Calu3 (cell line): ENCODE data around the gene CACNA2D1. TPM values are rescaled to one million over a fixed set of nuclear protein-coding genes. Genes with fewer than 3 reads are reported as not detected.

Source experiments
- BruUV-seq: library from RNA; stranded (reverse); fragments of 400-500 nt; replicated peaks from 2 replicates; lab custom pipeline; 2021; lab: Mats Ljungman, UMichigan
- CTCF ChIA-PET: fragments of 300-600 bp; sonication (Branson Sonifier 250); formaldehyde crosslinking; loops from one replicate; lab custom pipeline; 2022; ENCODE audit warnings: antibody characterized with exemption; lab: Charles Lee
- DNase-seq: peaks from one replicate; pipeline ENCODE4 v3.0.0; 2022
- H3K27ac Mint-ChIP-seq: one replicate; pipeline ENCODE4 v1.8.0; 2022; ENCODE audit warnings: mixed read lengths; ENCODE audit not compliant: unreplicated experiment
- H3K27me3 Mint-ChIP-seq: one replicate; pipeline ENCODE4 v1.8.0; 2022; ENCODE audit warnings: mixed read lengths; ENCODE audit not compliant: unreplicated experiment
- H3K36me3 Mint-ChIP-seq: one replicate; pipeline ENCODE4 v1.8.0; 2022; ENCODE audit warnings: mild to moderate bottlenecking, moderate library complexity, mixed read lengths; ENCODE audit not compliant: insufficient read depth, unreplicated experiment
- H3K4me1 Mint-ChIP-seq: one replicate; pipeline ENCODE4 v1.8.0; 2022; ENCODE audit warnings: mild to moderate bottlenecking, low read depth, mixed read lengths; ENCODE audit not compliant: unreplicated experiment
- H3K4me3 Mint-ChIP-seq: one replicate; pipeline ENCODE4 v1.8.0; 2022; ENCODE audit warnings: mild to moderate bottlenecking, low read depth, moderate library complexity, mixed read lengths; ENCODE audit not compliant: unreplicated experiment
- H3K9me3 Mint-ChIP-seq: one replicate; pipeline ENCODE4 v1.8.0; 2022; ENCODE audit warnings: low read depth, mixed read lengths; ENCODE audit not compliant: unreplicated experiment
- intact Hi-C: fragments of 100-400 bp; cut with micrococcal nuclease; formaldehyde crosslinking; loops from one replicate; pipeline ENCODE4 v1.10.0; 2022; ENCODE audit not compliant: unreplicated experiment
- total RNA-seq: library from RNA; stranded (reverse); gene quantifications from 2 replicates; pipeline ENCODE4 v1.2.3, GENCODE V29; 2022
- TF ChIP-seq, protein P1 (sequence below): fragments of 200-600 bp; IDR thresholded peaks from one replicate; pipeline ENCODE4 v1.8.0; 2022; ENCODE audit warnings: antibody characterized with exemption; ENCODE audit not compliant: unreplicated experiment

The CACNA2D1 gene
- total RNA-seq, 1 experiment from 2014 or later, result 10.4 TPM

DNA sequence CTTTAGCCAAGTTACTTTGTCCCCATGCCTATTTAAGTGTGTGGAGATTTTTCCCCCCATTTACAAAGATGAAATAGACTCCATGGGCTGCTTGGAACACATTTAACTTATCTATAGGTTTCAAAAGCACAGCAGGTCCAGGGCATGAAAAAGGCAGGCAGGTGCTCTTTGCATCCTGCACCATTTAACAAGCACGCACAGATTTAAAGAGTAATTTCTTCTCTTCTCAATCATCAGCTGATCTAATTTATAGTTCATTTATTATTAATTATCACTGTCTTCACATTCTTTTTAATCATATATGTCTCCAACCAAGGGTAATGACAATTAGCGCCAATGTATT lies 156.8 kb downstream of the CACNA2D1 start:
- BruUV-seq, result no TSS peak
- H3K9me3 Mint-ChIP-seq, result no peaks in the 10 kb centered on the region
- CTCF ChIA-PET, result no interaction called here

DNA sequence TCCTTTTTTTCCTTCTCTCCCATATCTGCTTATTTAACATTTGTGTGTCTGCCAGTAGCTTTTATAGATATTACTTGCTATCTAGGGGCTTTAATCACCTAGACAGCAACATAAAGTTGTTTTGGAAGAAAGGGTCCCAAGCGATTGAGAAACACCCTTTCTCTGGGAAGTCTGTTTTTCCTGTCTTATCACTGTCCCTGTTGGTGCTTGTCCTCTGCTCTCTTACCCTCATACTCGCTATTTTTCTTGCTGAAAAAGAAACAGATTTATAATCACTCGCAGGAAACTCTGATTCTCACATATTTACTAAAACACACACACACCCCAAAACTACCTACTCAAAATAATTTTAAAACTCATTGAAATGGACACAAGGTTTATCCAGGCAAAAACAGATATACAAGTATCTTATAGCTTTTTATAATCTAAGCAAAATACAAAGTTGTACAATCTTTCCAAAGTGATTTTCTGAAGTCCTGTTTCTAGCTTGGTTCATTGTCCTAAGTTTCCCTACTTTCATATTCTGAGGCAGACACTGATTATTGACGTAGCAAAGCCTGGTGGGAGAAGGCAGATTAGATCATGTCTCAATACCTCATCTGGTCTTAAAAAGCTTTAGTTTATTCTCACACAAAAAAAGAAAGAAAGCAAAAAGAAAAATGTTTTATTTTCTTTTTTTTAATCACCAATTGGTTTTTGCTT lies 157.3 kb downstream of the CACNA2D1 start:
- Mint-ChIP-seq H3K4me1 (peaks cover 35% of the 10 kb centered on the region), H3K27ac (no peak overlapping the region), H3K27me3 (no peaks in the 10 kb centered on the region), H3K9me3 (no peaks in the 10 kb centered on the region), H3K36me3 (no peaks in the 10 kb centered on the region), H3K4me3 (no peak overlapping the region)
- DNase-seq, result no peak
- no TSS peak for BruUV-seq
- CTCF ChIA-PET, result no interaction called here
- TF ChIP-seq, protein P1, sequence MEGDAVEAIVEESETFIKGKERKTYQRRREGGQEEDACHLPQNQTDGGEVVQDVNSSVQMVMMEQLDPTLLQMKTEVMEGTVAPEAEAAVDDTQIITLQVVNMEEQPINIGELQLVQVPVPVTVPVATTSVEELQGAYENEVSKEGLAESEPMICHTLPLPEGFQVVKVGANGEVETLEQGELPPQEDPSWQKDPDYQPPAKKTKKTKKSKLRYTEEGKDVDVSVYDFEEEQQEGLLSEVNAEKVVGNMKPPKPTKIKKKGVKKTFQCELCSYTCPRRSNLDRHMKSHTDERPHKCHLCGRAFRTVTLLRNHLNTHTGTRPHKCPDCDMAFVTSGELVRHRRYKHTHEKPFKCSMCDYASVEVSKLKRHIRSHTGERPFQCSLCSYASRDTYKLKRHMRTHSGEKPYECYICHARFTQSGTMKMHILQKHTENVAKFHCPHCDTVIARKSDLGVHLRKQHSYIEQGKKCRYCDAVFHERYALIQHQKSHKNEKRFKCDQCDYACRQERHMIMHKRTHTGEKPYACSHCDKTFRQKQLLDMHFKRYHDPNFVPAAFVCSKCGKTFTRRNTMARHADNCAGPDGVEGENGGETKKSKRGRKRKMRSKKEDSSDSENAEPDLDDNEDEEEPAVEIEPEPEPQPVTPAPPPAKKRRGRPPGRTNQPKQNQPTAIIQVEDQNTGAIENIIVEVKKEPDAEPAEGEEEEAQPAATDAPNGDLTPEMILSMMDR, result no peak
- intact Hi-C loops, result no loop called here

More for the DNA sequence above, 156.8 kb downstream of the CACNA2D1 start:
- no peak overlapping the region for H3K4me3 Mint-ChIP-seq
- no peak for DNase-seq
- peaks cover 39% of the 10 kb centered on the region for H3K4me1 Mint-ChIP-seq
- H3K36me3 Mint-ChIP-seq, result no peaks in the 10 kb centered on the region
- TF ChIP-seq, protein P1, result no peak
- H3K27ac Mint-ChIP-seq, result no peak overlapping the region
- no peaks in the 10 kb centered on the region for H3K27me3 Mint-ChIP-seq
- intact Hi-C loops, result no loop called here

DNA sequence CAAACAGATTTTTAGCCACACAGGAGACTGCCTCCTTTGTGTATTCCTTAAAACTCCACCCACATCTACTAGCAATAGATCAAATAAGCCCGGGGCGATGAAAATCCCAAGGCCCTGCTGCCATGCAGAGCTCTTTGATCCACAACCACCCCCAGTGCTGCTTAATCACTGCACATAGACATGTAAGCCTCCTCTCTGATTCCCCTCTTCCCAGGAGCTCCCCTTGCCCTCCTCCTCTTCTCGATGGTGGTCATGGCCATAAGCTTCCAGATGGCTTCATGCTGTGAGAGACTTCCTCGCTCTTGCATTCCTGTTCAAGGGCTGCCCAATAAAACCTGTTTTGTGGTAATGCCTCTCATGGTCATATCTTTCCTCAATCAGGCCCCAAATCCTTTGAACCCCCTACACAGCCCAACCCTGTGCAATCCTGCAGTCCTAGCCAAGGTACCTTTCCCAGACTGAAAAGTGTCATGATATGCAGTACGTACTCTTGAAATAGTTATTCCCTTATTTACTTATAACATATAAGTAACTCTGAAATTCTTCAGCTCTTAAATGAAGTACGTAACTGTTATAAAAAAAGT lies 158.5 kb downstream of the CACNA2D1 start:
- DNase-seq, result no peak
- no peak overlapping the region for H3K27ac Mint-ChIP-seq
- no peaks in the 10 kb centered on the region for H3K36me3 Mint-ChIP-seq
- peaks cover 32% of the 10 kb centered on the region for H3K4me1 Mint-ChIP-seq
- no peaks in the 10 kb centered on the region for H3K9me3 Mint-ChIP-seq
- TF ChIP-seq, protein P1, result no peak
- H3K4me3 Mint-ChIP-seq, result no peak overlapping the region
- CTCF ChIA-PET, result interaction anchor here (0.6 kb wide), 1 partner anchor 55 kb away, joined by 4 read pairs; no protein-coding TSS in a partner anchor
- no peaks in the 10 kb centered on the region for H3K27me3 Mint-ChIP-seq
- BruUV-seq, result no TSS peak
- intact Hi-C loops, result no loop called here

DNA sequence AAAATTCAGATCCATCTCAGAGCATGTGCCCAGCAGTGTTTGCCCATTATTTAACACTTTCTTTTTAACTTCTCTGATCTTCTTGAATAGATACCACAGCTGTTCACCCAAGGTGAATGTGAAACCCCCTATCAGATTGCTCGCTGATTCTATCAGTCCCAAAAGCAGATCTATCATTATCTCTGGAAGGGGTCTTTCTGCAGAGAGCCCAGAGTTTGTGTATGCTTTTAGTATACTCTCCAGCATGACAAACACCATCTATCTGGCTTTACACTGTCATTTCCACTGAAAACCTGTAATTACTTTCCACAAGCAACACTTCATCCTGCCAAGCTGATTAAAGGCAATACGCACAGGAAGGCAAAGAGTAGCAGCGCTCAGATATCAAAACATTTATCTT lies 168.2 kb downstream of the CACNA2D1 start:
- no TSS peak for BruUV-seq
- Mint-ChIP-seq H3K27ac (no peak overlapping the region), H3K27me3 (no peaks in the 10 kb centered on the region), H3K36me3 (no peaks in the 10 kb centered on the region), H3K4me1 (no peaks in the 10 kb centered on the region), H3K4me3 (no peak overlapping the region), H3K9me3 (no peaks in the 10 kb centered on the region)
- CTCF ChIA-PET, result no interaction called here
- TF ChIP-seq, protein P1, result no peak
- intact Hi-C loops, result no loop called here
- DNase-seq, result no peak
